C4-2B (cell line): ENCODE data around the gene DARS2.

ENCODE experiments used
- ZFX ChIP-seq: fragments of 450-650 bp; IDR thresholded peaks from 2 replicates; pipeline ENCODE4 v1.6.1; 2017
- TF ChIP-seq, protein P1 (sequence below): fragments of 450-650 bp; conservative IDR thresholded peaks from 2 replicates; pipeline ENCODE4 v1.5.1; 2017; ENCODE audit warnings: mild to moderate bottlenecking

GRCh38 chr1:173886746-173887611, 62.5 kb downstream of the DARS2 start:
- TF ChIP-seq, protein P1, sequence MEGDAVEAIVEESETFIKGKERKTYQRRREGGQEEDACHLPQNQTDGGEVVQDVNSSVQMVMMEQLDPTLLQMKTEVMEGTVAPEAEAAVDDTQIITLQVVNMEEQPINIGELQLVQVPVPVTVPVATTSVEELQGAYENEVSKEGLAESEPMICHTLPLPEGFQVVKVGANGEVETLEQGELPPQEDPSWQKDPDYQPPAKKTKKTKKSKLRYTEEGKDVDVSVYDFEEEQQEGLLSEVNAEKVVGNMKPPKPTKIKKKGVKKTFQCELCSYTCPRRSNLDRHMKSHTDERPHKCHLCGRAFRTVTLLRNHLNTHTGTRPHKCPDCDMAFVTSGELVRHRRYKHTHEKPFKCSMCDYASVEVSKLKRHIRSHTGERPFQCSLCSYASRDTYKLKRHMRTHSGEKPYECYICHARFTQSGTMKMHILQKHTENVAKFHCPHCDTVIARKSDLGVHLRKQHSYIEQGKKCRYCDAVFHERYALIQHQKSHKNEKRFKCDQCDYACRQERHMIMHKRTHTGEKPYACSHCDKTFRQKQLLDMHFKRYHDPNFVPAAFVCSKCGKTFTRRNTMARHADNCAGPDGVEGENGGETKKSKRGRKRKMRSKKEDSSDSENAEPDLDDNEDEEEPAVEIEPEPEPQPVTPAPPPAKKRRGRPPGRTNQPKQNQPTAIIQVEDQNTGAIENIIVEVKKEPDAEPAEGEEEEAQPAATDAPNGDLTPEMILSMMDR, result no peak
- TF ChIP-seq ZFX, result no peak
